Sigmoid colon (tissue), 4 donors: ENCODE data around the gene MACROD2.

ENCODE experiments used
- CTCF ChIP-seq, 4 experiments: fragments of 450-650 bp in 3 of 4; fragments of 200-600 bp in 1 of 4; IDR thresholded peaks; one replicate each; pipeline ENCODE4 v1.5.1; 2016 to 2019; ENCODE audit warnings: antibody characterized with exemption in 4 of 4, mild to moderate bottlenecking in 3 of 4, moderate library complexity in 2 of 4
- POLR2AphosphoS5 ChIP-seq, 4 donors: sonication (generic); formaldehyde crosslinking; IDR thresholded peaks; one replicate each; pipeline ENCODE4 v1.6.1; 2017; ENCODE audit warnings: antibody characterized with exemption in 4 of 4

GRCh38 chr20:14826543-14827313 is 831.4 kb downstream of the MACROD2 start:
- no peak for TF ChIP-seq CTCF (IDR thresholded peaks at IDR 0.05)
- no peak for TF ChIP-seq POLR2AphosphoS5 (IDR thresholded peaks at IDR 0.05)
